Measurements from ENCODE around the gene LRRC3C.

- TF ChIP-seq EZH2 (IDR thresholded peaks at IDR 0.05; ENCODE audit: borderline replicate concordance, low read depth, low read length, poor library complexity, severe bottlenecking): no peak
- TF ChIP-seq, protein P1, sequence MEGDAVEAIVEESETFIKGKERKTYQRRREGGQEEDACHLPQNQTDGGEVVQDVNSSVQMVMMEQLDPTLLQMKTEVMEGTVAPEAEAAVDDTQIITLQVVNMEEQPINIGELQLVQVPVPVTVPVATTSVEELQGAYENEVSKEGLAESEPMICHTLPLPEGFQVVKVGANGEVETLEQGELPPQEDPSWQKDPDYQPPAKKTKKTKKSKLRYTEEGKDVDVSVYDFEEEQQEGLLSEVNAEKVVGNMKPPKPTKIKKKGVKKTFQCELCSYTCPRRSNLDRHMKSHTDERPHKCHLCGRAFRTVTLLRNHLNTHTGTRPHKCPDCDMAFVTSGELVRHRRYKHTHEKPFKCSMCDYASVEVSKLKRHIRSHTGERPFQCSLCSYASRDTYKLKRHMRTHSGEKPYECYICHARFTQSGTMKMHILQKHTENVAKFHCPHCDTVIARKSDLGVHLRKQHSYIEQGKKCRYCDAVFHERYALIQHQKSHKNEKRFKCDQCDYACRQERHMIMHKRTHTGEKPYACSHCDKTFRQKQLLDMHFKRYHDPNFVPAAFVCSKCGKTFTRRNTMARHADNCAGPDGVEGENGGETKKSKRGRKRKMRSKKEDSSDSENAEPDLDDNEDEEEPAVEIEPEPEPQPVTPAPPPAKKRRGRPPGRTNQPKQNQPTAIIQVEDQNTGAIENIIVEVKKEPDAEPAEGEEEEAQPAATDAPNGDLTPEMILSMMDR (conservative IDR thresholded peaks at IDR 0.05; ENCODE audit: low read depth, low read length): no peak
Observed at GRCh38 chr17:39952680-39953470, 25.3 kb downstream of the LRRC3C start.

All from A673 (cell line).